GM06990 (cell line): ENCODE measurements around the gene CTF1.
A peak's percentile ranks its signal among the peaks of the same experiment; 100 is the strongest.

Source experiments
- DNase-seq: peaks from one replicate; pipeline ENCODE4 v3.0.0-alpha.2; 2011; ENCODE audit not compliant: insufficient read length; ENCODE audit errors: extremely low read depth
- H3K27me3 ChIP-seq: replicated peaks from 2 replicates; pipeline ENCODE4 v1.6.0; 2011; ENCODE audit warnings: low read length; ENCODE audit not compliant: control insufficient read depth, insufficient read depth
- H3K36me3 ChIP-seq: 2 replicates; pipeline ENCODE4 v1.5.1; 2011; ENCODE audit warnings: low read length; ENCODE audit not compliant: control insufficient read depth, insufficient read depth
- H3K4me3 ChIP-seq: replicated peaks from 2 replicates; pipeline ENCODE4 v1.5.1; 2011; ENCODE audit warnings: low read depth, mild to moderate bottlenecking, control low read depth, low read length
- TF ChIP-seq, protein P1 (sequence below): IDR thresholded peaks from 2 replicates; pipeline ENCODE4 v1.5.1; 2011; ENCODE audit warnings: low read length, control low read depth, mild to moderate bottlenecking, inconsistent platforms; ENCODE audit not compliant: insufficient read depth, poor library complexity, severe bottlenecking

Gene CTF1, protein sequence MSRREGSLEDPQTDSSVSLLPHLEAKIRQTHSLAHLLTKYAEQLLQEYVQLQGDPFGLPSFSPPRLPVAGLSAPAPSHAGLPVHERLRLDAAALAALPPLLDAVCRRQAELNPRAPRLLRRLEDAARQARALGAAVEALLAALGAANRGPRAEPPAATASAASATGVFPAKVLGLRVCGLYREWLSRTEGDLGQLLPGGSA

DNA sequence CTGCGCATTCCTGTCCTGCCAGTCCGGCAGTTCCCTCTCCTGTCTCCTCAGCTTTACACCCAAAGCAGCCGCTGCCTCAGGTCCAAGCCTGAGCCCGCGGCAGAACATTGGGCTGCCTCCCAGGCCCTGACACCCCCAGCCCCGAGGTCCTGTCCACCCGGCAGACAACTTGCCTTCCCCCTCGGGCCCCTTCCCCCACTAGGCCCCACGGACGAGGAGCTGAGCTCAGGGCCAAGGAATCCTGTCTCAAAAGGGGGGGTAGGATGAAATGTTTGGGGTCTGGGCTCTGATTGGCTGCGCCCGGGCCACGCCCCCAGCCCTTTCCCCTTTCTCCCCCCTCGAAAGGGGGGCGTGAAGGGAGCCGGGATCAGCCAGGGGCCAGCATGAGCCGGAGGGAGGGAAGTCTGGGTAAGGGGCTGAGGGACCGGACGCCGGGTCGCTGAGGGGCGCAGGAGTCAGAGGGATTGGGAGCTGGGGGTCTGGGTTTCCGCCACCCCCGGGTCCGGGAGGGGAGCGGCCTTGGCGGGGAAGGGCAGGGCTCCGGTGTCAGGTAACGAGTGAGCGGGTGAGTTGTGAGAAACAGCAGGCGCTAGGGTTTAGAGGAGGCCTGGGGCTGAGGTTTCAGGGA is at the start of gene CTF1:
Gene CTF1, plus strand, starts transcription at position 354 of the 628 bp plus-strand sequence. Its CDS starts 30 bp downstream, at position 384.
- Histone ChIP-seq H3K27me3 (no peaks in the 10 kb centered on the region), H3K4me3 (peak within 1 kb of the TSS; percentile 55), H3K36me3 (no peaks in the 10 kb centered on the region; the same call in 1 of the 2 replicates)
- no peak for DNase-seq
- TF ChIP-seq, protein P1, sequence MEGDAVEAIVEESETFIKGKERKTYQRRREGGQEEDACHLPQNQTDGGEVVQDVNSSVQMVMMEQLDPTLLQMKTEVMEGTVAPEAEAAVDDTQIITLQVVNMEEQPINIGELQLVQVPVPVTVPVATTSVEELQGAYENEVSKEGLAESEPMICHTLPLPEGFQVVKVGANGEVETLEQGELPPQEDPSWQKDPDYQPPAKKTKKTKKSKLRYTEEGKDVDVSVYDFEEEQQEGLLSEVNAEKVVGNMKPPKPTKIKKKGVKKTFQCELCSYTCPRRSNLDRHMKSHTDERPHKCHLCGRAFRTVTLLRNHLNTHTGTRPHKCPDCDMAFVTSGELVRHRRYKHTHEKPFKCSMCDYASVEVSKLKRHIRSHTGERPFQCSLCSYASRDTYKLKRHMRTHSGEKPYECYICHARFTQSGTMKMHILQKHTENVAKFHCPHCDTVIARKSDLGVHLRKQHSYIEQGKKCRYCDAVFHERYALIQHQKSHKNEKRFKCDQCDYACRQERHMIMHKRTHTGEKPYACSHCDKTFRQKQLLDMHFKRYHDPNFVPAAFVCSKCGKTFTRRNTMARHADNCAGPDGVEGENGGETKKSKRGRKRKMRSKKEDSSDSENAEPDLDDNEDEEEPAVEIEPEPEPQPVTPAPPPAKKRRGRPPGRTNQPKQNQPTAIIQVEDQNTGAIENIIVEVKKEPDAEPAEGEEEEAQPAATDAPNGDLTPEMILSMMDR, result no peak

DNA sequence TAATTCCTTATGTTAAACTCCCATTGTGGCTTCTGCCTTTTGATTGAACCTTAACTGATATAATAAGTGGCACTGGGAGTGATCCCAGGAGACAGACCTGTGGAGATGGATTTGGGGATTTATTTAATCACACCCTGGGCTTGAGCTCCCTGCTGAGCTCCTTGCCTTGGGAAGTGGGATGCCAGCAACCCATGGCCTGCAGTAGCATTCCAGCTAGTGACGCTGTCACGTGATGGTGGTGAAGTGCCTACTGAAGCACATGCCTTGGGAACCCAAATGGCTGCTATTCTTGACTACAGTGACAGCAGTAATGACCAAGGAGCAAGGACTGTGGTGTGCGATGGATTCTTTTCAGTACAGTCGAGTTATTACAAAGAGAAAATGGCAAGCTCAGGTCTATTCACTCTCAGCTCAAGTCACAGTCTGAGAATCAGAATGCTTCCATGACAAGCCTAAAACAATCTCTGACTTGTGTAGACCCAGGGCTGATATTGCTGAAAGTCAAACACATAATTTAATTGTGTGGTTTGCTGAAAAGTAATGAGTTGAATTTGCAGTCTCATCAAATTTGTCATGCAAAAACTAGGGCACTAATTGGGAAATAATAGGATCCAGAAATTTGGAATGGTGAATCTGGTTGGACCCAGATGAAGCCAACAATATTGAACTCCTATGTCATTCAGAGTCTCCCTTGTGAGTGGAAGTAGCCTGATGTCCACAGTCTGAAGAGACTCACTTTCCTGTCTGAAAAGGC is 49.6 kb upstream of the CTF1 start:
- no peak for DNase-seq
- TF ChIP-seq, protein P1, result no peak
- H3K4me3 ChIP-seq, result no peak overlapping the region
- no peaks in the 10 kb centered on the region for H3K36me3 ChIP-seq
- H3K27me3 ChIP-seq, result no peaks in the 10 kb centered on the region

DNA sequence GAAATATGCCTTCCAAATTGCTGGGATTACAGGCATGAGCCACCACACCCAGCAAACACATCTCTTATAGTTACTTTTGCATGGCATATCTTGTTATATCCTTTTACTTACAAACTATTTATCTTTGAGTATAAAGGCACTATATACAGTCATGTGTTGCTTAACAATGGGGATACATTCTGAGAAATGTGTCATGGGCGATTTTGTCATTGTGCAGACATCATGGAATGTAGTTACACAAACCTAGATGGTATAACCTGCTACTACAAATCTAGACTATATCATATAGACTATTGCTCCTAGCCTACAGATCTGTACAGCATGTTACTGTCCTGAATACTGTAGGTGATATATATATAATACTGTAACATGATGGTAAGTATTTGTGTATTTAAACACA is 46.2 kb upstream of the CTF1 start:
- Histone ChIP-seq H3K4me3 (no peak overlapping the region), H3K27me3 (no peaks in the 10 kb centered on the region), H3K36me3 (no peaks in the 10 kb centered on the region)
- TF ChIP-seq, protein P1, result no peak
- no peak for DNase-seq

DNA sequence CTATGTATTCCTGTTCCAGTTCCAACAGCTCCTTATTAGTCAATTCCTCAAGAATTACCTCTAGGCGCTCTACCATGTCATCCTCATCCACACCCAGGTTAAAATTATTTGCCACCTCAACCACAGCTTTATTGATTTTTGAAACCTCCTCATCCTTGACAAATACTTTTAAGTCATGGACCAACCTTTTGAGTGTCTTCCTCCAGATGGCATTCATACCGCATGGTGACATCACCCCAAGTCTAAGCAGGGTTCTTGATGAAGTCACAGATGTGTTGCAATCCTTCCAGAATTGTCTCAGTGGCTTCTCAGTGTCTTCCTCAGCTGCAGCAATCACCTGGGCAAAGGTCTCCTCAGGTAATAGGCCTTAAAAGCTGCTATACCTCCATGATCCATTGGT is 42.7 kb upstream of the CTF1 start:
- H3K4me3 ChIP-seq, result no peak overlapping the region
- no peaks in the 10 kb centered on the region for H3K27me3 ChIP-seq
- no peaks in the 10 kb centered on the region for H3K36me3 ChIP-seq
- TF ChIP-seq, protein P1, result no peak
- no peak for DNase-seq

DNA sequence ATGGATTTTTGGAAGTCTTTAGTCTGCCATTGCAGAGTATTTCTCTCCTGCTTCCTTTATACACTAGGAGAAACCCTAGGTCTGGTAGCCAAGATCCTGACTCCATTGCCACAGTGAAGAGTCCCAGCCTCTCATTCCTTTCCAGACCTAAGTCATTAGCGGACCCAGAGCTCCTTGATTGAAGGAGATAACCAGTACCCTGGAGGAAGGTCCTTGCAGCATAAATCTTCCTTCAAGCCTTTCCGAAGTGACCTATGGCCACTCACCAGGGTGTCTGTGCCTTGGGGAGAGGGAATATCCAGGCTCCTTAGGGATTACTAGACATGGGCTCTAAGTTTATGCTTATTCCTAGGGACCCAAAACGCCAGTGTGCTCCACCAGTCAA is 38.3 kb upstream of the CTF1 start:
- H3K27me3 ChIP-seq, result no peaks in the 10 kb centered on the region
- no peak overlapping the region for H3K4me3 ChIP-seq
- no peak for DNase-seq
- TF ChIP-seq, protein P1, result no peak
- no peaks in the 10 kb centered on the region for H3K36me3 ChIP-seq
